ENCODE data around the gene ORAI3. TPM values are rescaled to one million over a fixed set of nuclear protein-coding genes. Genes with fewer than 3 reads are reported as not detected.
A peak's percentile ranks its signal among the peaks of the same experiment; 100 is the strongest.

ORAI3 gene
- total and polyA plus RNA-seq, 2 of the 13 experiments (the other 11 are each of a cell fraction or from before 2014, with no cell fraction given) = 11.4 to 32.0 TPM

- no peak for TF ChIP-seq ZSCAN31 (CRISPR knock-in tag; IDR thresholded peaks at IDR 0.05; ENCODE audit: low read depth)
- TF ChIP-seq TEAD3 (CRISPR knock-in tag; optimal IDR thresholded peaks at IDR 0.05; ENCODE audit: borderline replicate concordance) = no peak
- 0 out of 2 replicates have a peak, but pooled peaks have one; percentile 29 for TF ChIP-seq PAX8 (CRISPR knock-in tag; IDR thresholded peaks at IDR 0.05; ENCODE audit: borderline replicate concordance)
- TF ChIP-seq ZNF598 (CRISPR knock-in tag; IDR thresholded peaks at IDR 0.05; ENCODE audit: borderline replicate concordance) = no peak
- TF ChIP-seq, protein P1, sequence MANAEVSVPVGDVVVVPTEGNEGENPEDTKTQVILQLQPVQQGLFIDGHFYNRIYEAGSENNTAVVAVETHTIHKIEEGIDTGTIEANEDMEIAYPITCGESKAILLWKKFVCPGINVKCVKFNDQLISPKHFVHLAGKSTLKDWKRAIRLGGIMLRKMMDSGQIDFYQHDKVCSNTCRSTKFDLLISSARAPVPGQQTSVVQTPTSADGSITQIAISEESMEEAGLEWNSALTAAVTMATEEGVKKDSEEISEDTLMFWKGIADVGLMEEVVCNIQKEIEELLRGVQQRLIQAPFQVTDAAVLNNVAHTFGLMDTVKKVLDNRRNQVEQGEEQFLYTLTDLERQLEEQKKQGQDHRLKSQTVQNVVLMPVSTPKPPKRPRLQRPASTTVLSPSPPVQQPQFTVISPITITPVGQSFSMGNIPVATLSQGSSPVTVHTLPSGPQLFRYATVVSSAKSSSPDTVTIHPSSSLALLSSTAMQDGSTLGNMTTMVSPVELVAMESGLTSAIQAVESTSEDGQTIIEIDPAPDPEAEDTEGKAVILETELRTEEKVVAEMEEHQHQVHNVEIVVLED (CRISPR knock-in tag; IDR thresholded peaks at IDR 0.05; ENCODE audit: borderline replicate concordance) = no peak
- no peak for TF ChIP-seq ZNF891 (CRISPR knock-in tag; IDR thresholded peaks at IDR 0.05)
- no peak for TF ChIP-seq ZNF296 (CRISPR knock-in tag; conservative IDR thresholded peaks at IDR 0.05)
- no peak for TF ChIP-seq ZNF558 (CRISPR knock-in tag; IDR thresholded peaks at IDR 0.05; ENCODE audit: borderline replicate concordance)
- no peak for TF ChIP-seq ZNF780A (CRISPR knock-in tag; IDR thresholded peaks at IDR 0.05)
- 0 out of 2 replicates have a peak, but pooled peaks have one; percentile 21 for TF ChIP-seq GABPA (IDR thresholded peaks at IDR 0.05; ENCODE audit: low read depth, low read length)
- TF ChIP-seq GABPA (CRISPR knock-in tag; IDR thresholded peaks at IDR 0.05; ENCODE audit: low read depth) = no peak
- TF ChIP-seq ZFY (CRISPR knock-in tag; IDR thresholded peaks at IDR 0.05) = peak; percentile 91
- TF ChIP-seq EED (CRISPR knock-in tag; IDR thresholded peaks at IDR 0.05) = no peak
- no peak for TF ChIP-seq HDAC6 (IDR thresholded peaks at IDR 0.05; ENCODE audit: low read depth, low read length)
- TF ChIP-seq, protein P2, sequence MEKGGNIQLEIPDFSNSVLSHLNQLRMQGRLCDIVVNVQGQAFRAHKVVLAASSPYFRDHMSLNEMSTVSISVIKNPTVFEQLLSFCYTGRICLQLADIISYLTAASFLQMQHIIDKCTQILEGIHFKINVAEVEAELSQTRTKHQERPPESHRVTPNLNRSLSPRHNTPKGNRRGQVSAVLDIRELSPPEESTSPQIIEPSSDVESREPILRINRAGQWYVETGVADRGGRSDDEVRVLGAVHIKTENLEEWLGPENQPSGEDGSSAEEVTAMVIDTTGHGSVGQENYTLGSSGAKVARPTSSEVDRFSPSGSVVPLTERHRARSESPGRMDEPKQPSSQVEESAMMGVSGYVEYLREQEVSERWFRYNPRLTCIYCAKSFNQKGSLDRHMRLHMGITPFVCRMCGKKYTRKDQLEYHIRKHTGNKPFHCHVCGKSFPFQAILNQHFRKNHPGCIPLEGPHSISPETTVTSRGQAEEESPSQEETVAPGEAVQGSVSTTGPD (CRISPR knock-in tag; IDR thresholded peaks at IDR 0.05) = no peak
- TF ChIP-seq ZNF766 (CRISPR knock-in tag; IDR thresholded peaks at IDR 0.05; ENCODE audit: borderline replicate concordance) = no peak; the same call in 1 of the 2 replicates
- 0 out of 2 replicates have a peak, but pooled peaks have one; percentile 38 for TF ChIP-seq TEAD2 (CRISPR knock-in tag; IDR thresholded peaks at IDR 0.05)
- TF ChIP-seq ZBTB21 (CRISPR knock-in tag; IDR thresholded peaks at IDR 0.05) = no peak
- TF ChIP-seq RAD21 (CRISPR knock-in tag; IDR thresholded peaks at IDR 0.05) = peak; percentile 95
- no peak for TF ChIP-seq ZNF790 (CRISPR knock-in tag; IDR thresholded peaks at IDR 0.05; ENCODE audit: borderline replicate concordance)
- no peak for TF ChIP-seq FOSL2 (CRISPR knock-in tag; IDR thresholded peaks at IDR 0.05)
- TF ChIP-seq, protein P3, sequence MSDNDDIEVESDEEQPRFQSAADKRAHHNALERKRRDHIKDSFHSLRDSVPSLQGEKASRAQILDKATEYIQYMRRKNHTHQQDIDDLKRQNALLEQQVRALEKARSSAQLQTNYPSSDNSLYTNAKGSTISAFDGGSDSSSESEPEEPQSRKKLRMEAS (IDR thresholded peaks at IDR 0.05) = peak; percentile 86
- peak; percentile 86 for TF ChIP-seq NRL (CRISPR knock-in tag; IDR thresholded peaks at IDR 0.05; ENCODE audit: borderline replicate concordance)
- no peak for TF ChIP-seq ZNF720 (CRISPR knock-in tag; IDR thresholded peaks at IDR 0.05)
- no peak for TF ChIP-seq DNMT3B (CRISPR knock-in tag; conservative IDR thresholded peaks at IDR 0.05)
- no peak for TF ChIP-seq AKAP8 (CRISPR knock-in tag; IDR thresholded peaks at IDR 0.05)
- TF ChIP-seq, protein P4, sequence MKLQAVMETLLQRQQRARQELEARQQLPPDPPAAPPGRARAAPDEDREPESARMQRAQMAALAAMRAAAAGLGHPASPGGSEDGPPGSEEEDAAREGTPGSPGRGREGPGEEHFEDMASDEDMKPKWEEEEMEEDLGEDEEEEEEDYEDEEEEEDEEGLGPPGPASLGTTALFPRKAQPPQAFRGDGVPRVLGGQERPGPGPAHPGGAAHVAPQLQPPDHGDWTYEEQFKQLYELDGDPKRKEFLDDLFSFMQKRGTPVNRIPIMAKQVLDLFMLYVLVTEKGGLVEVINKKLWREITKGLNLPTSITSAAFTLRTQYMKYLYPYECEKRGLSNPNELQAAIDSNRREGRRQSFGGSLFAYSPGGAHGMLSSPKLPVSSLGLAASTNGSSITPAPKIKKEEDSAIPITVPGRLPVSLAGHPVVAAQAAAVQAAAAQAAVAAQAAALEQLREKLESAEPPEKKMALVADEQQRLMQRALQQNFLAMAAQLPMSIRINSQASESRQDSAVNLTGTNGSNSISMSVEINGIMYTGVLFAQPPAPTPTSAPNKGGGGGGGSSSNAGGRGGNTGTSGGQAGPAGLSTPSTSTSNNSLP (IDR thresholded peaks at IDR 0.05; ENCODE audit: low read depth, low read length) = no peak
Observed at GRCh38 chr16:30902029-30902972, 46.6 kb upstream of the ORAI3 start (continued).
